Spleen (tissue), 7 donors: ENCODE results near the gene CREB3L2.

Experiments used
- POLR2A ChIP-seq, 3 donors: fragments of 450-650 bp; IDR thresholded peaks; one replicate each; pipeline ENCODE4 v1.5.1; 2017; ENCODE audit warnings: antibody characterized with exemption in 3 of 3, mild to moderate bottlenecking in 1 of 3
- POLR2AphosphoS5 ChIP-seq, 3 donors: sonication (generic); formaldehyde crosslinking; IDR thresholded peaks; one replicate each; pipeline ENCODE4 v1.5.1; 2017; ENCODE audit warnings: antibody characterized with exemption in 3 of 3
- TF ChIP-seq, protein P1 (sequence below), 11 experiments: fragments of 200-600 bp in 7 of 11; fragments of 450-650 bp in 4 of 11; sonication (generic) in 4 of 11; IDR thresholded peaks in 8 of 11; conservative IDR thresholded peaks in 3 of 11; 1 replicate in 7 of 11; 2 replicates in 4 of 11; pipeline versions ENCODE4 v1.4.0 to v1.8.0; 2016 to 2021; ENCODE audit warnings: antibody characterized with exemption in 11 of 11, inconsistent platforms in 4 of 11, mild to moderate bottlenecking in 1 of 11
- donor health status: DM: no; HTN: no; CAD: no; lungs with moderate emphysema.
- donor health status: DM: no; HTN: no; CAD: no.
- donor health status: DM: no; HTN: no; CAD: no.

DNA sequence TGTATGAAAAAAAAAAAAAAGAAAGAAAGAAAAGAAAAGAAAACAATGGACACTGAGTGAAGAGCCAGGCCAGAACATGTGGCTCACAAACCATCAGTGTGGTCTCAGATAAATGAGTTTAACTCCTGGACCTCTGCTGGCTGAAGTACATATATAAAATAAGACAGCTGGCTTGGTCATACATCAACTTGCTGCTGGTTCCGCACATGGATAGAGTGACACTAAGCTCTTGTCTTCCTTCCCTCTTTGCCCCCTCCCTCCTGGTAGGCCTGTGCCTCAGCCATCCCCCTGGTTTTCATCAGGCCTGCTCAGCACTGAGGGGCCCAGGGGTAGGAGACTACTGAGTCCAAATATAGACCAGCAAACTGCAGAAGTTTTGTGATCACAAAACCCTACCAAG is 97.1 kb downstream of the CREB3L2 start:
- TF ChIP-seq, protein P1, sequence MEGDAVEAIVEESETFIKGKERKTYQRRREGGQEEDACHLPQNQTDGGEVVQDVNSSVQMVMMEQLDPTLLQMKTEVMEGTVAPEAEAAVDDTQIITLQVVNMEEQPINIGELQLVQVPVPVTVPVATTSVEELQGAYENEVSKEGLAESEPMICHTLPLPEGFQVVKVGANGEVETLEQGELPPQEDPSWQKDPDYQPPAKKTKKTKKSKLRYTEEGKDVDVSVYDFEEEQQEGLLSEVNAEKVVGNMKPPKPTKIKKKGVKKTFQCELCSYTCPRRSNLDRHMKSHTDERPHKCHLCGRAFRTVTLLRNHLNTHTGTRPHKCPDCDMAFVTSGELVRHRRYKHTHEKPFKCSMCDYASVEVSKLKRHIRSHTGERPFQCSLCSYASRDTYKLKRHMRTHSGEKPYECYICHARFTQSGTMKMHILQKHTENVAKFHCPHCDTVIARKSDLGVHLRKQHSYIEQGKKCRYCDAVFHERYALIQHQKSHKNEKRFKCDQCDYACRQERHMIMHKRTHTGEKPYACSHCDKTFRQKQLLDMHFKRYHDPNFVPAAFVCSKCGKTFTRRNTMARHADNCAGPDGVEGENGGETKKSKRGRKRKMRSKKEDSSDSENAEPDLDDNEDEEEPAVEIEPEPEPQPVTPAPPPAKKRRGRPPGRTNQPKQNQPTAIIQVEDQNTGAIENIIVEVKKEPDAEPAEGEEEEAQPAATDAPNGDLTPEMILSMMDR (IDR thresholded peaks at IDR 0.05 in 8 of 11, conservative IDR thresholded peaks at IDR 0.05 in 3 of 11): no peak
- TF ChIP-seq POLR2AphosphoS5 (IDR thresholded peaks at IDR 0.05) (no peak), POLR2A (IDR thresholded peaks at IDR 0.05) (no peak)
